Activated naive CD8-positive, alpha-beta T cell (primary cell): ENCODE measurements around the gene LBHD2.
A peak's percentile ranks its signal among the peaks of the same experiment; 100 is the strongest.

Experiments used
- H3K27ac Mint-ChIP-seq: one replicate; pipeline ENCODE4 v1.8.0; 2021; ENCODE audit warnings: mixed read lengths
- H3K27me3 Mint-ChIP-seq: one replicate; pipeline ENCODE4 v1.8.0; 2021; ENCODE audit warnings: mixed read lengths
- H3K36me3 Mint-ChIP-seq: one replicate; pipeline ENCODE4 v1.8.0; 2021; ENCODE audit warnings: mixed read lengths
- H3K4me1 Mint-ChIP-seq: one replicate; pipeline ENCODE4 v1.8.0; 2021; ENCODE audit warnings: low read depth, mixed read lengths
- H3K4me3 Mint-ChIP-seq: one replicate; pipeline ENCODE4 v1.8.0; 2021; ENCODE audit warnings: mild to moderate bottlenecking, mixed read lengths
- H3K9me3 Mint-ChIP-seq: one replicate; pipeline ENCODE4 v1.8.0; 2021; ENCODE audit warnings: low read depth, mixed read lengths

Gene LBHD2

GRCh38 chr14:103061482-103061976 lies 22.5 kb upstream of the LBHD2 start:
- Mint-ChIP-seq H3K9me3 (no peaks in the 10 kb centered on the region), H3K27ac (no peak overlapping the region)

GRCh38 chr14:103064436-103064835 lies 19.6 kb upstream of the LBHD2 start:
- no peaks in the 10 kb centered on the region for H3K4me1 Mint-ChIP-seq
- H3K36me3 Mint-ChIP-seq: no peaks in the 10 kb centered on the region
- H3K27ac Mint-ChIP-seq: no peak overlapping the region
- no peaks in the 10 kb centered on the region for H3K9me3 Mint-ChIP-seq
- H3K27me3 Mint-ChIP-seq: peaks cover 3% of the 10 kb centered on the region
- H3K4me3 Mint-ChIP-seq: no peak overlapping the region

More at GRCh38 chr14:103061482-103061976, 22.5 kb upstream of the LBHD2 start:
- H3K36me3 Mint-ChIP-seq: no peaks in the 10 kb centered on the region
- H3K27me3 Mint-ChIP-seq: peaks cover 3% of the 10 kb centered on the region
- H3K4me3 Mint-ChIP-seq: no peak overlapping the region
- peaks cover 2% of the 10 kb centered on the region for H3K4me1 Mint-ChIP-seq

- H3K9me3 Mint-ChIP-seq: no peaks in the 10 kb centered on the region
- no peaks in the 10 kb centered on the region for H3K4me1 Mint-ChIP-seq
- peaks cover 5% of the 10 kb centered on the region for H3K27me3 Mint-ChIP-seq
- H3K36me3 Mint-ChIP-seq: no peaks in the 10 kb centered on the region
- H3K4me3 Mint-ChIP-seq: no peak overlapping the region
- no peak overlapping the region for H3K27ac Mint-ChIP-seq
Observed at GRCh38 chr14:103064978-103065377, 19.0 kb upstream of the LBHD2 start.

- Mint-ChIP-seq H3K27ac (no peak overlapping the region), H3K4me3 (no peak overlapping the region), H3K27me3 (peaks cover 2% of the 10 kb centered on the region), H3K9me3 (no peaks in the 10 kb centered on the region), H3K36me3 (no peaks in the 10 kb centered on the region), H3K4me1 (no peaks in the 10 kb centered on the region)
Observed at GRCh38 chr14:103065861-103066260, 18.1 kb upstream of the LBHD2 start.

- Mint-ChIP-seq H3K4me1 (no peaks in the 10 kb centered on the region), H3K27me3 (peaks cover 2% of the 10 kb centered on the region), H3K4me3 (no peak overlapping the region), H3K27ac (no peak overlapping the region), H3K36me3 (no peaks in the 10 kb centered on the region), H3K9me3 (no peaks in the 10 kb centered on the region)
Observed at GRCh38 chr14:103066399-103066798, 17.6 kb upstream of the LBHD2 start.

- H3K36me3 Mint-ChIP-seq: no peaks in the 10 kb centered on the region
- no peaks in the 10 kb centered on the region for H3K4me1 Mint-ChIP-seq
- H3K27me3 Mint-ChIP-seq: peaks cover 2% of the 10 kb centered on the region
- H3K9me3 Mint-ChIP-seq: no peaks in the 10 kb centered on the region
- H3K4me3 Mint-ChIP-seq: no peak overlapping the region
- no peak overlapping the region for H3K27ac Mint-ChIP-seq
Observed at GRCh38 chr14:103067231-103067954, 16.6 kb upstream of the LBHD2 start.

GRCh38 chr14:103068351-103069073 lies 15.5 kb upstream of the LBHD2 start:
- H3K27me3 Mint-ChIP-seq: peaks cover 2% of the 10 kb centered on the region
- no peak overlapping the region for H3K4me3 Mint-ChIP-seq
- no peaks in the 10 kb centered on the region for H3K4me1 Mint-ChIP-seq
- no peak overlapping the region for H3K27ac Mint-ChIP-seq
- no peaks in the 10 kb centered on the region for H3K9me3 Mint-ChIP-seq
- H3K36me3 Mint-ChIP-seq: no peaks in the 10 kb centered on the region

GRCh38 chr14:103070263-103070885 lies 13.6 kb upstream of the LBHD2 start:
- no peak overlapping the region for H3K4me3 Mint-ChIP-seq
- H3K4me1 Mint-ChIP-seq: no peaks in the 10 kb centered on the region
- no peaks in the 10 kb centered on the region for H3K36me3 Mint-ChIP-seq
- H3K27me3 Mint-ChIP-seq: peaks cover 2% of the 10 kb centered on the region
- no peak overlapping the region for H3K27ac Mint-ChIP-seq
- H3K9me3 Mint-ChIP-seq: no peaks in the 10 kb centered on the region

- Mint-ChIP-seq H3K4me3 (no peak overlapping the region), H3K36me3 (no peaks in the 10 kb centered on the region), H3K27ac (no peak overlapping the region), H3K4me1 (no peaks in the 10 kb centered on the region), H3K27me3 (peaks cover 2% of the 10 kb centered on the region), H3K9me3 (no peaks in the 10 kb centered on the region)
Observed at GRCh38 chr14:103070971-103071542, 13.0 kb upstream of the LBHD2 start.

GRCh38 chr14:103071544-103072251 lies 12.3 kb upstream of the LBHD2 start:
- Mint-ChIP-seq H3K4me3 (no peak overlapping the region), H3K9me3 (no peaks in the 10 kb centered on the region), H3K4me1 (no peaks in the 10 kb centered on the region), H3K27ac (no peak overlapping the region), H3K36me3 (no peaks in the 10 kb centered on the region), H3K27me3 (peaks cover 2% of the 10 kb centered on the region)

- H3K27ac Mint-ChIP-seq: no peak overlapping the region
- H3K36me3 Mint-ChIP-seq: no peaks in the 10 kb centered on the region
- no peak overlapping the region for H3K4me3 Mint-ChIP-seq
- H3K27me3 Mint-ChIP-seq: peaks cover 2% of the 10 kb centered on the region
- no peaks in the 10 kb centered on the region for H3K4me1 Mint-ChIP-seq
- H3K9me3 Mint-ChIP-seq: no peaks in the 10 kb centered on the region
Observed at GRCh38 chr14:103072595-103073366, 11.2 kb upstream of the LBHD2 start.

- H3K9me3 Mint-ChIP-seq: no peaks in the 10 kb centered on the region
- H3K27me3 Mint-ChIP-seq: peaks cover 2% of the 10 kb centered on the region
- H3K4me1 Mint-ChIP-seq: no peaks in the 10 kb centered on the region
- H3K4me3 Mint-ChIP-seq: no peak overlapping the region
- no peak overlapping the region for H3K27ac Mint-ChIP-seq
- no peaks in the 10 kb centered on the region for H3K36me3 Mint-ChIP-seq
Observed at GRCh38 chr14:103073367-103073875, 10.6 kb upstream of the LBHD2 start.

- Mint-ChIP-seq H3K27ac (no peak overlapping the region), H3K4me3 (peak overlapping the region; percentile 31), H3K27me3 (peaks cover 2% of the 10 kb centered on the region)
Observed at GRCh38 chr14:103073876-103074728, 9.9 kb upstream of the LBHD2 start.

More at GRCh38 chr14:103073876-103074728, 9.9 kb upstream of the LBHD2 start:
- Mint-ChIP-seq H3K9me3 (no peaks in the 10 kb centered on the region), H3K4me1 (no peaks in the 10 kb centered on the region), H3K36me3 (no peaks in the 10 kb centered on the region)
